T-cell (primary cell): ENCODE results near the gene TRIM7. TPM values are rescaled to one million over a fixed set of nuclear protein-coding genes. Genes with fewer than 3 reads are reported as not detected.
"Not testable (repeated sequence)": the region's sequence is repeated elsewhere in the genome, so short reads cannot be mapped to it uniquely, and the experiment has no call there.

Experiments used
- ATAC-seq, 4 experiments: fragments of 200-7000 bp in 3 of 4; fragments of 150-1000 bp in 1 of 4; cut with Tn5 transposase; replicated peaks in 1 of 4; 1 replicate in 3 of 4; 2 replicates in 1 of 4; pipeline ENCODE4 v1.10.0; 2021; ENCODE audit warnings: moderate library complexity in 3 of 4, mild to moderate bottlenecking in 2 of 4, moderate number of reproducible peaks in 1 of 4
- CTCF ChIA-PET, 2 donors: fragments of 300-600 bp; sonication (Branson Sonifier 250); formaldehyde crosslinking; loops; one replicate each; lab custom pipeline; 2022; ENCODE audit warnings: antibody characterized with exemption in 2 of 2; lab: Charles Lee
- POLR2A ChIA-PET, 2 donors: fragments of 300-600 bp; sonication (Branson Sonifier 250); formaldehyde crosslinking; loops; one replicate each; lab custom pipeline; 2022; ENCODE audit warnings: antibody characterized with exemption in 2 of 2; lab: Charles Lee
- DNase-seq, 35 experiments: peaks; one replicate each; pipeline versions ENCODE4 v3.0.0 to v3.0.0-alpha.2; 2013 to 2023
- H3K27ac ChIP-seq: one replicate; pipeline ENCODE4 v1.5.1; 2013; ENCODE audit warnings: low read length
- H3K27me3 ChIP-seq, 2 experiments: replicated peaks in 1 of 2; 1 replicate in 1 of 2; 2 replicates in 1 of 2; pipeline versions ENCODE4 v1.6.1 to v1.7.0; 2013; ENCODE audit warnings: low read length in 1 of 2, mixed read lengths in 1 of 2; ENCODE audit not compliant: control insufficient read depth in 2 of 2, insufficient read depth in 2 of 2; ENCODE audit errors: extremely low read depth in 1 of 2
- H3K36me3 ChIP-seq, 2 donors: 1 replicate in 1 of 2; 2 replicates in 1 of 2; pipeline versions ENCODE4 v1.6.1 to v1.7.0; 2013; ENCODE audit warnings: low read length in 1 of 2; ENCODE audit not compliant: control insufficient read depth in 2 of 2, insufficient read depth in 1 of 2; ENCODE audit errors: extremely low read depth in 1 of 2
- H3K4me1 ChIP-seq, 2 experiments: 1 replicate in 1 of 2; 2 replicates in 1 of 2; pipeline versions ENCODE4 v1.6.1 to v1.7.0; 2013; ENCODE audit warnings: low read length in 2 of 2, mixed read lengths in 1 of 2; ENCODE audit not compliant: insufficient read depth in 2 of 2, control insufficient read depth in 1 of 2; ENCODE audit errors: extremely low read depth in 1 of 2
- H3K4me3 ChIP-seq, 2 donors: 1 replicate in 1 of 2; 2 replicates in 1 of 2; pipeline versions ENCODE4 v1.5.1 to v1.7.0; 2013; ENCODE audit warnings: mild to moderate bottlenecking in 2 of 2, low read length in 1 of 2, moderate library complexity in 1 of 2; ENCODE audit not compliant: control insufficient read depth in 1 of 2; ENCODE audit errors: extremely low read depth in 1 of 2
- H3K9me3 ChIP-seq: 2 replicates; pipeline ENCODE4 v1.7.0; 2013
- H3K27ac Mint-ChIP-seq, 2 donors: one replicate each; pipeline ENCODE4 v1.8.0; 2020 to 2021; ENCODE audit warnings: mild to moderate bottlenecking in 2 of 2, mixed read lengths in 2 of 2
- H3K27me3 Mint-ChIP-seq, 2 donors: one replicate each; pipeline ENCODE4 v1.8.0; 2021 to 2022; ENCODE audit warnings: mixed read lengths in 2 of 2
- H3K36me3 Mint-ChIP-seq: one replicate; pipeline ENCODE4 v1.8.0; 2021; ENCODE audit warnings: mixed read lengths
- H3K4me1 Mint-ChIP-seq, 3 donors: one replicate each; pipeline ENCODE4 v1.8.0; 2020 to 2022; ENCODE audit warnings: mixed read lengths in 3 of 3, mild to moderate bottlenecking in 1 of 3
- H3K4me3 Mint-ChIP-seq, 3 donors: one replicate each; pipeline ENCODE4 v1.8.0; 2020 to 2022; ENCODE audit warnings: mild to moderate bottlenecking in 3 of 3, mixed read lengths in 3 of 3, moderate library complexity in 3 of 3
- H3K9me3 Mint-ChIP-seq, 3 donors: one replicate each; pipeline ENCODE4 v1.8.0; 2020 to 2022; ENCODE audit warnings: mixed read lengths in 3 of 3
- WGBS: methylation state at CpG from one replicate; pipeline ENCODE4 v1.1.5; 2013; ENCODE audit warnings: missing lambda C conversion rate; ENCODE audit not compliant: insufficient coverage; 5-methylcytosine and 5-hydroxymethylcytosine counted together
- total RNA-seq, 35 experiments: library from RNA in 6 of 35; stranded (reverse) in 6 of 35; fragments of 120-200 nt in 1 of 35; gene quantifications; one replicate each; pipeline versions ENCODE4 v1.2.1 to v1.2.4 and lab custom pipeline; 2013 to 2026

TRIM7 gene
- total RNA-seq, 5 donors from 2014 or later (not counting 1 experiment from before 2014, with no cell fraction given), result 1.6 to 3.1 (median 3.0) TPM

DNA sequence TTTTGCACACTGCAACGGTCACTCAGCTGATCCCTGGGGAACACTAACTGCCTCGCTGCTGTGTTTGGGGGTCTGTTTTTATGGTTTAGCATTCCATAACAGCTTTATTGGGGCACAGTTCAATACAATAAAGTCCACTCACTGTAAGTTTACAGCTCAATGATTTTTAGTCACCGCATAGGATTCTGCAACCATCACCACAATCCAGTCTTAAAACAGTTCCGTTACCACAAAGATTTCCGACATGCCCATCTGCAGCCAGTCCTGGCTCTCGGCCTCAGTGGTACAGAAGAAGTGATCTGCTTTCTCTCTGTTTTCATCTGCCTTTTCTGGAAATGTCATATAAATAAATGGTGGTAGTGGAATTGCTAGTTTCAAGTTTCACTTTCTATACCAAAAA lies 34.0 kb downstream of the TRIM7 start:
- H3K36me3 ChIP-seq, result no peaks in the 10 kb centered on the region
- 83% methylated on average over 1 of the region's 6 CpGs for WGBS
- H3K27ac ChIP-seq, result no peak overlapping the region
- peak overlapping the region in 1 of 3 donors; percentile 70 for H3K4me3 Mint-ChIP-seq
- H3K4me1 ChIP-seq, result peaks cover 9 to 32% of the 10 kb centered on the region in 2 experiments
- DNase-seq, result no peak
- H3K4me1 Mint-ChIP-seq, result peaks cover 30 to 54% (median 42%) of the 10 kb centered on the region in 3 donors
- no peak for ATAC-seq
- ChIA-PET CTCF (interaction anchor here (0.7 kb wide), 2 partner anchors 28 to 53 kb away, joined by 3 to 6 read pairs; no protein-coding TSS in a partner anchor), POLR2A (no interaction called here)
- peaks cover 25 to 81% of the 10 kb centered on the region in 2 experiments for H3K27me3 ChIP-seq
- H3K9me3 Mint-ChIP-seq, result no peaks in the 10 kb centered on the region
- peaks cover 4 to 86% of the 10 kb centered on the region in 2 donors for H3K27me3 Mint-ChIP-seq
- no peaks in the 10 kb centered on the region for H3K36me3 Mint-ChIP-seq
- H3K27ac Mint-ChIP-seq, result no peak overlapping the region
- no peaks in the 10 kb centered on the region for H3K9me3 ChIP-seq
- H3K4me3 ChIP-seq, result no peak overlapping the region

- peaks cover 33 to 61% (median 46%) of the 10 kb centered on the region in 3 donors for H3K4me1 Mint-ChIP-seq
- H3K4me3 Mint-ChIP-seq, result peak overlapping the region in 1 of 3 donors; percentile 70
- no peaks in the 10 kb centered on the region for H3K9me3 Mint-ChIP-seq
- CTCF ChIA-PET, result interaction anchor here in 1 of 2 donors (0.7 kb wide), 1 partner anchor 52 kb away, joined by 3 read pairs; no protein-coding TSS in a partner anchor
- no peaks in the 10 kb centered on the region for H3K36me3 ChIP-seq
- ATAC-seq, result no peak
- H3K27ac ChIP-seq, result no peak overlapping the region
- peaks cover 8 to 88% of the 10 kb centered on the region in 2 donors for H3K27me3 Mint-ChIP-seq
- peak overlapping the region in 1 of 2 donors; percentile 44 for H3K4me3 ChIP-seq
- H3K36me3 Mint-ChIP-seq, result no peaks in the 10 kb centered on the region
- POLR2A ChIA-PET, result no interaction called here
- H3K4me1 ChIP-seq, result peaks cover 9 to 32% of the 10 kb centered on the region in 2 experiments
- H3K27ac Mint-ChIP-seq, result no peak overlapping the region
- DNase-seq, result no peak
- peaks cover 25 to 79% of the 10 kb centered on the region in 2 experiments for H3K27me3 ChIP-seq
- H3K9me3 ChIP-seq, result no peaks in the 10 kb centered on the region
- 26% methylated on average over 33 of the region's 33 CpGs for WGBS
These were observed 34.7 kb downstream of the TRIM7 start for GRCh38 chr5:181170237-181170825.

- not testable (repeated sequence) for H3K36me3 Mint-ChIP-seq
- peaks cover 25 to 78% of the 10 kb centered on the region in 2 experiments for H3K27me3 ChIP-seq
- 10% methylated on average over 38 of the region's 50 CpGs for WGBS
These were observed 35.3 kb downstream of the TRIM7 start for GRCh38 chr5:181169459-181170236.

DNA sequence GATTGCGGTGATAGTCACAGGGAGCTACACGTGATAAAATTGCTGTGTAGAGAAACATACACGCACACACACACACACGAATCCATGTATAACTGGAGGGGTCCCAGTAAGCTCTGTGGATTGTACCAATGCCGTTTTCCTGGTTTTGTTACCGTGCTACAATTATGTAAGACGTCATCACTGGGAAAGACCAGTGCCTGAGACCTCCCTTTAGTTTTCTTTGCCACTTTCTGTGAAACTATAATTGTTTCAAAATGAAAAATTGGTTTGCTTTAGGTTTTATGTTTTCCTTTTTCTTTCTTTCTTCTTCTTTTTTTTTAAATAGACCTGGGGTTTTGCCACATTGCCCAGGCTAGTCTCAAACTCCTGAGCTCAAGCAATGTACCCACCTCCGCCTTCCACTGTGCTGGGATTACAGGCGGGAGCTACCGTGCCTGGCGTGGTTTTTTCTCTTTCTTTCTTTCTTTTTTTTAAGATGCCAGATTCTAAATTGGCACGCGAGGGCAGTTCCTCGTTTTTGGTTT lies 36.3 kb downstream of the TRIM7 start:
- DNase-seq (no peak), ATAC-seq (no peak)
- Histone ChIP-seq H3K4me3 (no peak overlapping the region), H3K4me1 (peaks cover 9 to 38% of the 10 kb centered on the region in 2 experiments), H3K9me3 (no peaks in the 10 kb centered on the region), H3K27me3 (peaks cover 25 to 77% of the 10 kb centered on the region in 2 experiments), H3K27ac (no peak overlapping the region), H3K36me3 (no peaks in the 10 kb centered on the region)
- Mint-ChIP-seq H3K4me3 (peak overlapping the region in 1 of 3 donors; percentile 70), H3K36me3 (no peaks in the 10 kb centered on the region), H3K27me3 (peaks cover 8 to 93% of the 10 kb centered on the region in 2 donors), H3K27ac (peak overlapping the region in 1 of 2 donors; percentile 41), H3K9me3 (no peaks in the 10 kb centered on the region), H3K4me1 (peaks cover 37 to 66% (median 52%) of the 10 kb centered on the region in 3 donors)
- POLR2A ChIA-PET, result no interaction called here
- WGBS, result 60% methylated on average over 1 of the region's 14 CpGs
- CTCF ChIA-PET, result interaction anchor here in 1 of 2 donors (1.8 kb wide), 1 partner anchor 23 kb away, joined by 4 read pairs; no protein-coding TSS in a partner anchor

More at GRCh38 chr5:181169459-181170236, 35.3 kb downstream of the TRIM7 start:
- H3K27ac ChIP-seq, H3K36me3 ChIP-seq, H3K9me3 ChIP-seq, POLR2A ChIA-PET, H3K9me3 Mint-ChIP-seq: not testable (repeated sequence)
- peaks cover 8 to 91% of the 10 kb centered on the region in 2 donors for H3K27me3 Mint-ChIP-seq
- CTCF ChIA-PET, result interaction anchor here in 1 of 2 donors (1.8 kb wide), 1 partner anchor 22 kb away, joined by 4 read pairs; no protein-coding TSS in a partner anchor
- H3K27ac Mint-ChIP-seq, result peak overlapping the region in 1 of 2 donors; percentile 22
- DNase-seq (peak in 32 of 35 experiments; percentile 40 to 83 (median 65)), ATAC-seq (peak; percentile 33 to 58 (median 44))
- H3K4me3 Mint-ChIP-seq, result peak overlapping the region in 1 of 3 donors; percentile 70
- H3K4me1 Mint-ChIP-seq, result peaks cover 35 to 64% (median 49%) of the 10 kb centered on the region in 3 donors
- peak overlapping the region in 1 of 2 donors; percentile 44 for H3K4me3 ChIP-seq
- peaks cover 9 to 34% of the 10 kb centered on the region in 2 experiments for H3K4me1 ChIP-seq

- H3K36me3 ChIP-seq, result no peaks in the 10 kb centered on the region
- peak in 2 of 35 experiments; percentile 20 to 53 for DNase-seq
- H3K27me3 ChIP-seq, result peaks cover 25 to 74% of the 10 kb centered on the region in 2 experiments
- no peaks in the 10 kb centered on the region for H3K9me3 ChIP-seq
- POLR2A ChIA-PET, result no interaction called here
- 35% methylated on average over 5 of the region's 11 CpGs for WGBS
- H3K27me3 Mint-ChIP-seq, result peaks cover 8 to 93% of the 10 kb centered on the region in 2 donors
- no peak overlapping the region for H3K27ac ChIP-seq
- H3K4me1 Mint-ChIP-seq, result peaks cover 36 to 62% (median 51%) of the 10 kb centered on the region in 3 donors
- ATAC-seq, result no peak
- no peak overlapping the region for H3K4me3 Mint-ChIP-seq
- H3K4me1 ChIP-seq, result peaks cover 6 to 33% of the 10 kb centered on the region in 2 experiments
- CTCF ChIA-PET, result interaction anchor here in 1 of 2 donors (1.8 kb wide), 1 partner anchor 24 kb away, joined by 4 read pairs; no protein-coding TSS in a partner anchor
- no peaks in the 10 kb centered on the region for H3K9me3 Mint-ChIP-seq
- no peak overlapping the region for H3K27ac Mint-ChIP-seq
- no peak overlapping the region for H3K4me3 ChIP-seq
- H3K36me3 Mint-ChIP-seq, result no peaks in the 10 kb centered on the region
These were observed 37.0 kb downstream of the TRIM7 start for GRCh38 chr5:181167814-181168488.
